Measurements from ENCODE around the gene MYH16. TPM values are rescaled to one million over a fixed set of nuclear protein-coding genes. Genes with fewer than 3 reads are reported as not detected.
"Not testable (repeated sequence)": the region's sequence is repeated elsewhere in the genome, so short reads cannot be mapped to it uniquely, and the experiment has no call there.

The MYH16 gene
- total RNA-seq (not detected), polyA plus RNA-seq (ENCODE audit: insufficient read depth in 1 of 8, insufficient read length in 8 of 8, low replicate concordance in 1 of 8) (under 1 TPM; 0.11 to 0.56 (median 0.22) TPM)
- long read RNA-seq, donor 1: 0 reads
- long read RNA-seq, donor 2: 0 reads
- long read RNA-seq, donor 3: 0 reads
- long read RNA-seq, donor 4: 0 reads
- long read RNA-seq, donor 5: 0 reads
- long read RNA-seq, donor 6: 0 reads
- long read RNA-seq, donor 7: 0 reads
- long read RNA-seq, donor 8: 0 reads
- long read RNA-seq, donor 9: 0 reads
- long read RNA-seq, donor 10: 0 reads
- long read RNA-seq, donor 11: 0 reads

DNA sequence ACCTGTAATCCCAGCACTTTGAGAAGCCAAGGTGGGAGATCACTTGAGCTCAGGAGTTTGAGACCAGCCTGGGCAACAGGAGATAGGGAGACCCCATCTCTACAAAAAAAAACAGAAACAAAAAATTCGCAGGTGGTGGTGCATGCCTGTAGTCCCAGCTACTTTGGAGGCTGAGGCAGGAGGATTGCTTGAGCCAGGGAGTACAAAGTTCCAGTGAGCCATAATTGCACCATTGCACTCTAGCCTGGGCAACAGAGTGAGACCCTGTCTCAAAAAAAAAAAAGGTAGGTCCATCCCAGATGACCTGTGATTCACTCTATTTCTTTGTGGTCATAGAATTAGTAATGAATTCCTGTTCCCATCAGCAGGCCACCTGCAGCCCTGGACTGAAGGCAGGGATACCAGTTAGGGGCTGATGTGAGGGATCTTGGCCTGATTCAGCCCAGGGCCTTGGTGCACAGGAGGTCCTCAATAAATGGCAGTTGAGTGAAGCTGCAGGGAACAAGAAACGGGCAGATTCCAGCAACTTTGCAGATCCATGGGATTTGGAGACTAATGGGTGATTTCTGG, at the start of gene MYH16:
TSS of gene MYH16 (plus strand) at position 364 of the 570 bp plus-strand sequence.
- H3K4me1 ChIP-seq (ENCODE audit: control insufficient read depth, insufficient read depth, low read length): no peaks in the 10 kb centered on the region
- H3K27ac ChIP-seq (ENCODE audit: low read length): no peak within 1 kb of the TSS
- H3K27me3 ChIP-seq (ENCODE audit: control insufficient read depth, insufficient read depth, low read length): no peaks in the 10 kb centered on the region

DNA sequence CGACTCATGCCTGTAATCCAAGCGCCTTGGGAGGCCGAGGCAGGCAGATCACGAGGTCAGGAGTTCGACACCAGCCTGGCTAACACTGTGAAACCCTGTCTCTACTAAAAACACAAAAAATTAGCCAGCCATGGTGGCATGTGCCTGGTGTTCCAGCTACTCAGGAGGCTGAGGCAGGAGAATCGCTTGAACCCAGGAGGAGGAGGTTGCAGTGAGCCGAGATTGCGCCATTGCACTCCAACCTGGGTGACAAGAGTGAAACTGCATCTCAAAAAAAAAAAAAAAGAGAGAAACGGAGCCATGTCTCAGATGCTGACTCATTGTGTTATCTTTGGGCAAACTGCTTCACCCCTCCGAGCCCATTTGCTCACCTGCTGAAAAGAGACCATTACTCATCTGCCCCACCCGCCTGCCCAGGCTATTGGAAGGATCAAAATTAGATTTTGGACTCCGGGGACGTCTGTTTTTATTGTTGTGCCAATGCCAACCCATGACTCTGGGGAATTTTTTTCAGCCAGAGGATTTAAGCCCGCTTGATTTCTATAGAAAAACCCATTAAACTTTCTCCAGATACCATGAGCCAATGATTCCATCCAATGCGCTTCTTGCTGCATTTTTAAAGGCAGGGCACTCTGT, 48.3 kb upstream of the MYH16 start:
- 71% methylated on average over 5 of the region's 15 CpGs for WGBS (ENCODE audit: insufficient coverage)
- H3K27me3 ChIP-seq (ENCODE audit: control insufficient read depth, insufficient read depth, low read length); H3K27ac ChIP-seq (ENCODE audit: low read length); H3K9me3 ChIP-seq (replicated peaks; ENCODE audit: control insufficient read depth, low read depth, low read length); H3K36me3 ChIP-seq (ENCODE audit: control insufficient read depth, insufficient read depth, low read length); H3K4me3 ChIP-seq (ENCODE audit: low read length); DNase-seq; H3K4me1 ChIP-seq (ENCODE audit: control insufficient read depth, insufficient read depth, low read length): not testable (repeated sequence)

More for the DNA sequence above, at the start of gene MYH16:
- DNase-seq: no peak
- no peaks in the 10 kb centered on the region for H3K36me3 ChIP-seq (ENCODE audit: control insufficient read depth, insufficient read depth, low read length)
- no peaks in the 10 kb centered on the region for H3K9me3 ChIP-seq (replicated peaks; ENCODE audit: control insufficient read depth, low read depth, low read length)
- WGBS (ENCODE audit: insufficient coverage): 69% methylated on average over 2 of the region's 2 CpGs
- no peak within 1 kb of the TSS for H3K4me3 ChIP-seq (ENCODE audit: low read length)

DNA sequence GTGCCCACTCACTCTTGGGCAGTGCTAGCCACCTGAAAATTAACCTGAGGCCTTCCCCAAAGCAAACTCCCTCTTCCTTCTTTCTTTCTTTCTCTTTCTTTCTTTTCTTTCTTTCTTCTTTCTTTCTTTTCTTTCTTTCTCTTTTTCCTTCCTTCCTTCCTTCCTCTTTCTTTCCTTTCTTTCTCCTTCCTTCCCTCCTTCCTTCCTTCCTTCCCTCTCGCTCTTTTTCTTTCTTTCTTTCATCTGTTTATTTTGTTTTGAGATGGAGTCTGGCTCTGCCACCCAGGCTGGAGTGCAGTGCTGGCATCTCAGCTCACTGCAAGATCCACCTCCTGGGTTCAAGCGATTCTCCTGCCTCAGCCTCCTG, 47.8 kb upstream of the MYH16 start:
- Histone ChIP-seq H3K9me3 (replicated peaks; ENCODE audit: control insufficient read depth, low read depth, low read length) (no peaks in the 10 kb centered on the region), H3K27me3 (ENCODE audit: control insufficient read depth, insufficient read depth, low read length) (no peaks in the 10 kb centered on the region), H3K4me3 (ENCODE audit: low read length) (no peak overlapping the region), H3K36me3 (ENCODE audit: control insufficient read depth, insufficient read depth, low read length) (no peaks in the 10 kb centered on the region), H3K4me1 (ENCODE audit: control insufficient read depth, insufficient read depth, low read length) (no peaks in the 10 kb centered on the region), H3K27ac (ENCODE audit: low read length) (no peak overlapping the region)
- WGBS (ENCODE audit: insufficient coverage): no CpG with 5 or more reads among the region's 2 CpGs
- DNase-seq: no peak

DNA sequence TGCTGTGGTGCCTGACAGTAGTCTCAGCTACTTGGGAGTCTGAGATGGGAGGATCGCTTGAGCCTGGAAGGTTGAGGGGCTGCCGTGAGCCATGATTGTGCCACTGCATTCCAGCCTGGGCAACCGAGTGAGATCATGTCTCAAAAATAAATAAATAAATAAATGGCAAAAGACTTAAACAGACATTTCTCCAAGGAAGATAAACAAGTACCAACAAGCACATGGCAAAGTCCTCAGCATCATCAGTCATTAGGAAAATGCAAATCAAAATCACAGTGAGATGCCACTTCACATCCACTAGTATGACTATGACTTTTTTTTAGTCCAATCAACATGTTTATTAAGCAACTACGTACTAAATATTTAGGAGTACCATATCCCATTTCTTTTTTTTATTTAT, 43.4 kb upstream of the MYH16 start:
- no peak overlapping the region for H3K4me3 ChIP-seq (ENCODE audit: low read length)
- H3K27me3 ChIP-seq (ENCODE audit: control insufficient read depth, insufficient read depth, low read length): no peaks in the 10 kb centered on the region
- WGBS (ENCODE audit: insufficient coverage): no CpG with 5 or more reads among the region's 4 CpGs
- DNase-seq: no peak
- no peaks in the 10 kb centered on the region for H3K36me3 ChIP-seq (ENCODE audit: control insufficient read depth, insufficient read depth, low read length)
- H3K9me3 ChIP-seq (replicated peaks; ENCODE audit: control insufficient read depth, low read depth, low read length): no peaks in the 10 kb centered on the region
- H3K27ac ChIP-seq (ENCODE audit: low read length): no peak overlapping the region
- H3K4me1 ChIP-seq (ENCODE audit: control insufficient read depth, insufficient read depth, low read length): no peaks in the 10 kb centered on the region

DNA sequence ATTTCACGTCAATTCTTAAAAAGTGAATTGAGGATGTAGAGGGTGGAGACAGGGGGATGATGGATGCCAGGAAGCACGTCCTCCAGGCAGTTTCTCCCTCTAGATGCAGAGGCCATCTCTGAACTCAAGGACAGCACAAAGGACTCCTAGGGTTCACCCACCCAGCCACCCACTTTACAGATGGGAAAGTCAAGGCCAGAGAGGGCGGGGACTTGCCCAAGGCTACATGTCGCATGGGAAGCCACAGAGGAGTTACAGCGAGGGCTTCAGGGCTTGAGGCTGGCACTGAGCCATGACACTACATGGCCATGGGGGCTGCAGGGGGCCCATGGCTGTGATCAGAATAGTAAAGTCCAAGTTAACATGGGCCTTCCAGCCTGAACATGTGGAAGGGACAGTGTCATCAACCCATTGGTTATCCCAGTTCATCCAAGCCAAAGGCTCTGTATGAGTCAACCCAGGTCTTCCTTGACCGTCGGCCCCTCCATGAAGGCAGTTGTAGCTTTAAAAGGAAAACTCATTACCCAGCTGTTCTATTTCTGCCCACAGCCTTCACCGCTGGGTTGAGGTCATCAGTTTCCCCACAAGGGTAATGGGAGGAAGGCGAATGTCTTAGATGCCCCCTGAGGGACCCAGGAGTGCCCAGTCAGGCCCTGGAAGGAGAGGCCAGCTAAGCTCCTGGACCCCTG, 40.4 kb upstream of the MYH16 start:
- H3K36me3 ChIP-seq (ENCODE audit: control insufficient read depth, insufficient read depth, low read length): no peaks in the 10 kb centered on the region
- WGBS (ENCODE audit: insufficient coverage): 100% methylated on average over 2 of the region's 9 CpGs
- no peaks in the 10 kb centered on the region for H3K4me1 ChIP-seq (ENCODE audit: control insufficient read depth, insufficient read depth, low read length)
- no peaks in the 10 kb centered on the region for H3K9me3 ChIP-seq (replicated peaks; ENCODE audit: control insufficient read depth, low read depth, low read length)
- H3K27me3 ChIP-seq (ENCODE audit: control insufficient read depth, insufficient read depth, low read length): no peaks in the 10 kb centered on the region
- no peak overlapping the region for H3K4me3 ChIP-seq (ENCODE audit: low read length)
- H3K27ac ChIP-seq (ENCODE audit: low read length): no peak overlapping the region
- no peak for DNase-seq

DNA sequence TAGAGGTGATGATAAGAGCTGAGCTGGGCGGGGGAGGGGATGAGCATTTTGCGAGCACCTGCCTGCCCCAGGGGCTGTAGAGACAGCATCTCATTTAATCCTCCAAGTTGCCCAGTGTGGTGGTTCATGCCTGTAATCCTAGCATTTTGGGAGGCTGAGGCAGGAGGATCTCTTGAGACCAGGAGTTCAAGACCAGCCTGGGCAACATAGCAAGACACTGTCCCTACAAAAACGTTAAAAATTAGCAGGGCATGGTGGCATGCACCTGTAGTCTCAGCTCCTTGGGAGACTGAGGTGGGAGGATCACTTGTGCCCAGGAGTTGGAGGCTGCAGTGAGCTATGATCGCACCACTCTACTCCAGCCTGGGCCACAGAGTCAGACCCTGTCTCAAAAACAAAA, 39.7 kb upstream of the MYH16 start:
- H3K4me1 ChIP-seq (ENCODE audit: control insufficient read depth, insufficient read depth, low read length); H3K4me3 ChIP-seq (ENCODE audit: low read length); H3K36me3 ChIP-seq (ENCODE audit: control insufficient read depth, insufficient read depth, low read length); H3K27me3 ChIP-seq (ENCODE audit: control insufficient read depth, insufficient read depth, low read length); H3K27ac ChIP-seq (ENCODE audit: low read length); H3K9me3 ChIP-seq (replicated peaks; ENCODE audit: control insufficient read depth, low read depth, low read length); DNase-seq: not testable (repeated sequence)
- 90% methylated on average over 2 of the region's 4 CpGs for WGBS (ENCODE audit: insufficient coverage)

DNA sequence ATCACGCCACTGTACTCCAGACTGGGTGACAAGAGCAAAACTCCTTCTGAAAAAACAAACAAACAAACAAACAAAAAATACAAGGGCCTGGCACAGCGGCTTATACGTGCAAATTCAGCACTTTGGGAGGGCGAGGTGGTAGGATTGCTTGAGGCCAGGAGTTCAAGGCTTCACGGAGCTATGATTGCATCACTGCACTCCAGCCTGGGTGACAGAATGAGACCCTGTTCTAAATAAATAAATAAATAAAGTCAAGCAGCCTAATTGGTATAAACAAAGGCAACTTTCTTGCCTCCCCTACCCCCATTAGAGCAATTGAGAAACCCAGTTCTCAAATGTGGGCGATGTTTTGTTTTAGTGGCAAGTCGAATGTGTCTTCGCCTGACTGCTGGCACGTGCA, 38.5 kb upstream of the MYH16 start:
- Histone ChIP-seq H3K27ac (ENCODE audit: low read length) (no peak overlapping the region), H3K27me3 (ENCODE audit: control insufficient read depth, insufficient read depth, low read length) (no peaks in the 10 kb centered on the region), H3K4me3 (ENCODE audit: low read length) (no peak overlapping the region), H3K9me3 (replicated peaks; ENCODE audit: control insufficient read depth, low read depth, low read length) (peaks cover 2% of the 10 kb centered on the region), H3K36me3 (ENCODE audit: control insufficient read depth, insufficient read depth, low read length) (no peaks in the 10 kb centered on the region), H3K4me1 (ENCODE audit: control insufficient read depth, insufficient read depth, low read length) (no peaks in the 10 kb centered on the region)
- DNase-seq: no peak
- WGBS (ENCODE audit: insufficient coverage): 90% methylated on average over 4 of the region's 9 CpGs

DNA sequence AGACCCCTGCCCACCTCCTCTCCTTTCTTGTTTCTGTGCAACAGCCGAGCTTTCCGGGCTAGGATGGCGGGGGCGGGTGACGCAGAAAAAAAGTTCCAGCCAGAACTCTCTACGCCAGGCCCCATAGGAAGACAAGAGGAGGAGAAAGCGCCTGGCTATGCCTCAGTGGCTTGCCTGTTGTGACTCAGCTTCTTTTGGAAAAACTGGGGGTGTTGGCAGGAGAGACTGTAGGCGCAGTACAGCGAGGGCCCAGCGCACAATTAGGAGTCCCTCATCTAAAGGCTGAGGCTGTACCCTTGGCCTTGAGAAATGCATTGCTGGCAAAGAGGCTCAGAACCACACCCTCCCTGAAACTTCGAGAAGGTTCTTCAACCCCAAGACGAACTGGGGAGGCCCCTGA, 36.7 kb upstream of the MYH16 start:
- Histone ChIP-seq H3K9me3 (replicated peaks; ENCODE audit: control insufficient read depth, low read depth, low read length) (peaks cover 2% of the 10 kb centered on the region), H3K4me1 (ENCODE audit: control insufficient read depth, insufficient read depth, low read length) (no peaks in the 10 kb centered on the region), H3K27ac (ENCODE audit: low read length) (no peak overlapping the region), H3K36me3 (ENCODE audit: control insufficient read depth, insufficient read depth, low read length) (no peaks in the 10 kb centered on the region), H3K27me3 (ENCODE audit: control insufficient read depth, insufficient read depth, low read length) (no peaks in the 10 kb centered on the region), H3K4me3 (ENCODE audit: low read length) (no peak overlapping the region)
- 91% methylated on average over 5 of the region's 12 CpGs for WGBS (ENCODE audit: insufficient coverage)
- DNase-seq: no peak

DNA sequence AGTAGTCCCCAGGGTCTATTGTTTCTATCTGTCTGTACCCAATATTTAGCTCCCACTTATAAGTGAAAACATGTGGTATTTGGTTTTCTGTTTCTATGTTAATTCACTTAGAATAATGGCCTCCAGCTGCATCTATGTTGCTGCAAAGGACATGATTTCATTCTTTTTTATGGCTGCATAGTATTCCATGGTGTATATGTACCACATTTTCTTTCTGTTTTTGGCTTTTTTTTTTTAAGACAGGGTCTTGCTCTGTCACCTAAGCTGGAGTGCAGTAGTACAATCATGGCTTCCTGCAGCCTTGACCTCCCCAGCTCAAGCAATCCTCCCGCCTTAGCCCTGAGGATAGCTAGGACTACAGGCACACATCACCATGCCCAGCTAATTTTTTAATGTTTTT, 34.8 kb upstream of the MYH16 start:
- no CpG with 5 or more reads among the region's 1 CpG for WGBS (ENCODE audit: insufficient coverage)

DNA sequence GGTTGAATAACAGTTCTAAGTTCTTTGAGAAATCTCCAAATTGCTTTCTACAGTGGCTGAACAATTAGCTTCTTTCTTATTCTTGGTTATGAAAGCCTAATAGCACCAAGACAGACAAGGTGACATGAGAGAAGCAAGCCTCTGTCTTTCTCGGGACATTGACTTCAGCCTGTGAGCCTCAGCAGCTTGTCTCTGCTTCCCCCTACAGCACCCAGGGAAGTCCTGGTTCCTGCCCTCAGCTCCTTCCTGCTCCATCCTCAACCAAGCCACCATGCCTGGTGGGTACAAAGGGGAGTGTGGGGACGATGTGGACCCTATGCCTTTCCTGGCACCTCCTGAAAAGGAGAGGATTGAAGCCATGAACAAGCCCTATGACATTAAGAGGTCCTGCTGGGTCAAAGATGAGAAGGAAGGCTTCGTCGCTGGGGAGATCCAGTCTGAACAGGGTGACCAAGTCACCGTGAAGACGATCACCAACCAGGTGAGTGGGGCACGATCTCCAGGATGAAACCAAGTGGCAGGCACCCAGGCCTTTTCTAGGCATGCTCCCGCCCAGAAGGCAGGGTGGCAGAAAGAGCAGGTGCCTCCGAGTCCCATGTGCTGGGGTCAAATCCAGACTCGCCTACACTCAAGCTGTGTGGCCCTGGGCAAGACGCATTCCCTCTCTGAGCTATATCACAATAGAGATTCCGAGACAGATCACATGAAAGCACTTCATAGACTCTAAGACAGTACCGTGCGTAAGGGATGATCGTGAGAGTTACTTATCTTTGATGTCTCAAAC, 33.9 kb upstream of the MYH16 start:
- DNase-seq: no peak
- Histone ChIP-seq H3K9me3 (replicated peaks; ENCODE audit: control insufficient read depth, low read depth, low read length) (peaks cover 2% of the 10 kb centered on the region), H3K4me3 (ENCODE audit: low read length) (no peak overlapping the region), H3K27ac (ENCODE audit: low read length) (no peak overlapping the region), H3K4me1 (ENCODE audit: control insufficient read depth, insufficient read depth, low read length) (no peaks in the 10 kb centered on the region), H3K36me3 (ENCODE audit: control insufficient read depth, insufficient read depth, low read length) (no peaks in the 10 kb centered on the region), H3K27me3 (ENCODE audit: control insufficient read depth, insufficient read depth, low read length) (no peaks in the 10 kb centered on the region)
- 83% methylated on average over 9 of the region's 15 CpGs for WGBS (ENCODE audit: insufficient coverage)

More for the DNA sequence above, 34.8 kb upstream of the MYH16 start:
- not testable (repeated sequence) for H3K4me1 ChIP-seq (ENCODE audit: control insufficient read depth, insufficient read depth, low read length); H3K27ac ChIP-seq (ENCODE audit: low read length); H3K36me3 ChIP-seq (ENCODE audit: control insufficient read depth, insufficient read depth, low read length); H3K9me3 ChIP-seq (replicated peaks; ENCODE audit: control insufficient read depth, low read depth, low read length); H3K4me3 ChIP-seq (ENCODE audit: low read length); H3K27me3 ChIP-seq (ENCODE audit: control insufficient read depth, insufficient read depth, low read length); DNase-seq
